Erythroblast (primary cell): ENCODE measurements around the gene TRIO.

Source experiments
- DNase-seq, 2 experiments: peaks; one replicate each; lab custom pipeline; 2025; lab: John Stamatoyannopoulos, UW
- GATA1 ChIP-seq: IDR thresholded peaks from 2 replicates; pipeline ENCODE4 v1.6.1; 2011; ENCODE audit warnings: low read depth, mild to moderate bottlenecking, control low read depth, low read length, moderate library complexity
- POLR2A ChIP-seq: IDR thresholded peaks from 2 replicates; pipeline ENCODE4 v1.6.1; 2011; ENCODE audit warnings: mild to moderate bottlenecking, low read length

TRIO gene

GRCh38 chr5:14145435-14146334 is 2.5 kb downstream of the TRIO start:
- TF ChIP-seq GATA1 (no peak), POLR2A (no peak)
- DNase-seq = no peak

GRCh38 chr5:14146725-14147124 is 3.6 kb downstream of the TRIO start:
- no peak for DNase-seq
- TF ChIP-seq POLR2A (no peak), GATA1 (no peak)

DNA sequence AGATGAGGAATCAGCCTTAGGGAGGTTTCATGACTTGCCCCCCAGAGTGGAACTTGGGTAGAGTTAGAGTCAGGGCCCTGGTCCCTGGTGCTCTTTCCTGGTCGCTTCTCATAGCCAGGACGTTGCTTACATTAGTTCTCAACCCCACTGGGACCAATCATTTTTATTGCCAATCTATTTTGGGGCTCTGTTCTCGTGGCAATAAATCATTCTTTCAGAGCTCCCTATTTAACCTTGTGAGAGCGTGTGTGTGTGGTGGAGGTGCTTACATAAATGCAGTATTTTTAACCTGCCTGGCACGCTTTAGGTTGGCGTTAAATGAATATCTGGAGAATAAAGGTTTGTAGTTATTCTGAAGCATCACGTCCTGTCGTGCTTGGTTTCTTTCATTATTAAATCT is 4.1 kb downstream of the TRIO start:
- no peak for DNase-seq
- TF ChIP-seq POLR2A (no peak), GATA1 (no peak)

GRCh38 chr5:14148483-14148882 is 5.3 kb downstream of the TRIO start:
- no peak for DNase-seq
- no peak for TF ChIP-seq GATA1
- no peak for TF ChIP-seq POLR2A

DNA sequence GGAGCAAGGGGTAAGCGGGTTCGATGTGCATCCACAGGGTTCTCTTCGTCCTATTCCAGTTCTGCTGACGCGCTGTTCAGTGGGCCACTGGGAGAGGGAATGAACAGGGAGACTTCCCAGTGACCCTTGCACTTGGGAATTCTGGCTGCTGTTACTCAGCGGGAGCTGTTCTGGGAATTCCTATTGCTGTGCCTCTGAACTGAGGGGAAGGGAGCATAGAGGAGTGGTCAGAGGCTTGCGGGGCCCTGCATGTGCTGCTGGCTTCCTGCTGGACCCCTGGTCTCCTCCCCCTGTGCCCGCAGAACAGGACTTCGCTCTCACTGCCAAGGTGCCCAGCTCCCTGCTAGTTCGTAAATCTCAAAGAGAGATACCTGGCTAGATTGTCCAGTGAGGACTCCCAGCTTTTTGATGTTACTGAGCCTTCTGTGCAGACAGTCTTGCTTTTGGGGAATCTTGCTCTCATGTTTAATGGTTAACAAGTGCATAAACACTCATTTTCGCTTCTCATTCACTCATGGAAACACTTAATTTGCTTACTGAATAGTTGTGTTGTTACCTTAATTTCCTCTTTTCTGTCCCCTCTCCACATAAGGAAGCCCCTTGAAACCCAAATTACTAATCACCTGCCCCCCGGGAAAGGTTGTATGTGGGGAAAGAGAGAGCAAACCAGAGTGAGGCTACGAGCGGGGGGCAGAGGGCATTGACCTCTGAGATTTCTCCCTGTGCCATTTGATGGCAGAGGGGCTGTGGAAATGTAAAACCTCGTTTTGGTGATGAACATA is 5.9 kb downstream of the TRIO start:
- TF ChIP-seq POLR2A (no peak), GATA1 (no peak)
- DNase-seq = no peak

GRCh38 chr5:14149672-14150274 is 6.6 kb downstream of the TRIO start:
- DNase-seq = no peak
- TF ChIP-seq POLR2A (no peak), GATA1 (no peak)

GRCh38 chr5:14151416-14151815 is 8.3 kb downstream of the TRIO start:
- TF ChIP-seq GATA1 (no peak), POLR2A (no peak)

GRCh38 chr5:14153071-14153864 is 10.1 kb downstream of the TRIO start:
- DNase-seq = peak; percentile 14 to 33
- TF ChIP-seq GATA1 (no peak), POLR2A (no peak)

More at GRCh38 chr5:14151416-14151815, 8.3 kb downstream of the TRIO start:
- DNase-seq = no peak

DNA sequence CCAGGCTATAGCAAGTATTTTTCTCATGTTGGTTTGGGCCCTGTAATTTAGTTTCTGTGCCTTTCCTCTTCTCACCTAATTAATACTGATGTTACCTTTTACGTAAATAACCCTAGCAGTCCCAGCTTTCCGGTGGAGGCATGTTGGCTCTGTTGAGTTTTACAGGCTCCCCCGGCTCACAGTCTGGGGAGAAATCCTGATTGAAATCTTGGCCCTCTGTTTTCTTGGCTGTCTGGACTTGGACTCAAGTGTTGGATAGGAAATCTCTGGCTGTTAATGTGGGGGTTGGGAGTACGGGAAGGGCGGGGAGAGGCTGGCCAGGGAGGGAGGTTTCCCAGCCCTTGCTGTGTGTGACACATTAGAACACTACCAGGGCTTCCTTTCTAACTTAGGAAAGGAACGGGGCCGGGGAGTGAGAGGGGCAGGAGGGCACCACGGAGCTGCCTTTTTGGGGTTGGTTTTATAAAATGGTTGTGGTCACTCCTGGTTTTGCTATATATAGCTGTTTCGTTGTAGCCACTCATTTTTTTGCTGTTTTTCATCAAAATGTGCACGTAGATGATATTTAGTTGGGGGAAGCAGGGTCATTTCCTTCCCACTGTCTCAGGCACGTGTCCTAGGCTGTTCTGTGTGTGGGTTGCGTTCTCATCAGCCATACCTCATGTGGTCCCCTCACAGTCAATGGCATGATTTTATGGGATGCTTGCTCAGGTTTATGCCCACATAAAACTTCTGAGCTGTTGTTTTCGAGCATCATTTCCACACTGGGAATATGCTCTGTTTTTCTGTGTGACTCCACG is 11.0 kb downstream of the TRIO start:
- TF ChIP-seq GATA1 (no peak), POLR2A (no peak)
- no peak for DNase-seq

DNA sequence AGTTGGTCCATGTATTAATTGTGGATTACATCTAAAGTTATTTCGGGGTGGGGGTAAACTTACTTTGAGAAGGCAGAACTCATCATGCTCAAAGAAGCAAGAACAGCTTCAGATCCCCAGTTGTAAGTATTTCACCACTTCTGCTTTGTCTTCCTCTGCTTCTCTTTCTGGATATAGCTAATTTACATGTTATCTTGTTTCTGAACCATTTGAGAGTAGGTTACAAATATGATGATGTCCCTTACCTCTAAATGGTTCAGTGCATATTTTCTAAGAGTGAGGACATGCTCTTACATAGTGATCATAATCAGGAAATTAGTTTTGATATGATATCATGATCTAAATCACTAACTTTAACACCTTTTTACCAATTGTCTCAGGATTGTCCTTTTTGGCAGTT is 11.9 kb downstream of the TRIO start:
- TF ChIP-seq POLR2A = no peak
- TF ChIP-seq GATA1 = no peak
- no peak for DNase-seq

DNA sequence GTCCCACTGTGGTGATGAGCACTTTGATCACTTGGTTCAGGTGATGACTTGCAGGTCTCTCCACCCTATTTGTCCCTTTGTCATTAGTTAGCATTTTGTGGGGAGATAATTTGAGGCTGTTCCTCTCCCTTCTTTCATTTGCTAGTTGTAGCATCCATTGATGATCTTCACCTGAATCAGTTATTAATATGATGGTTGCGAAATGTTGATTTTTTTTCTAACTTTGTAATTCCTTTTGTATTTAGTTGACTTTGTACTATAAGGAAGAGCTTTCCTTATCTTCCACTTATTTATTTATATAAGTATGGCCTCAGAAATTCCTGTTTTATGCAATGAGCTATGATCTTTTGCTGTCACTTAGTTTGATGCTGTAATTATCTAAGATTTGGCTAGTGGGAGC is 12.6 kb downstream of the TRIO start:
- TF ChIP-seq POLR2A = no peak
- no peak for TF ChIP-seq GATA1
- no peak for DNase-seq

GRCh38 chr5:14156290-14156649 is 13.1 kb downstream of the TRIO start:
- TF ChIP-seq POLR2A (no peak), GATA1 (no peak)
- no peak for DNase-seq
